Stimulated activated CD4-positive, alpha-beta T cell treated with anti-CD3 and anti-CD28 coated beads, TNF-alpha, amount 100 ng/mL, for 4 hours (primary cell): ENCODE measurements around the gene TMEM134.

Experiments
- DNase-seq, 3 experiments: peaks; one replicate each; pipeline ENCODE4 v3.0.0-alpha.2; 2020; ENCODE audit warnings: low read depth in 3 of 3

The TMEM134 gene

DNA sequence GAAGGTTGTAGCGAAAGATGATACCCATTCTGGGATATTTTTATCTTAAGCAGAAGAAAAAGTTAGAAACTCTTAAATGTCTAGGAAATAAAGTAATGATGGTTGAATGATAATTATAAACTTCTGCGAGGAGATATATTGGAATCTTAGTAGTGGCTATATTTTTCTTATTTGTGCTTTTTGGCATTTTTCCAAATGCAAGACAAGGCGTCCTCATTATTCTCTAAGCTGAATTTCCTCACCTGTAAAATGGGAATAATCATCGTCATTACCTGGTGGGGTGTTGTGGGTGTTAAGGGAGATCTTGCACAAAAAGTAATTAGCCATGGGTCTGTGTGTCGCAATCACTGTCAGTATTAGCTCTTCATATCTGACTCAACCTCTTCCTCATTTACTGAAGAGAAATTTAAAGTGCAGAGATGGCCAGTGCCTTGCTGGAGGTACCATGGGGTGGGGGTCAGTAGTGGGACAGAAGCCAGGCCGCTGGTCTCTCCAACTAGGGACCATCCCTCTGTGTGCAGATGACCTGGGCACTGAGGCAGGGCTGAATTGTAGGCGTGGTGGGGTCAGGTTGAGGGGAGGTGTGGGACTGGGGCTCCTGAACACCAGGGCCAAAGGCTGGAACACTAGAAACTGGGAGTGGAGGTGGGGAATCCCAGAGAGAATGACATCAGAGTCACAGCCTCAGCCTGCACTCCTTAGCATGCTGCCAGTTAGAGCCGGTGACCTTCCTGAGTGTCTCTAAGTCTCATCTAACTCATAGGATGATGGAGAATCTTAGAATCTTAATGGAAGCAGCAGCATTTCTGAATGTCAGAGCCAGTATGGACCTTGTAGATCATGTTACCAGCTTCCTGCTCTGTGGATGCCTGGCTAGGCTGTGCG is 32.0 kb upstream of the TMEM134 start:
- DNase-seq: no peak

DNA sequence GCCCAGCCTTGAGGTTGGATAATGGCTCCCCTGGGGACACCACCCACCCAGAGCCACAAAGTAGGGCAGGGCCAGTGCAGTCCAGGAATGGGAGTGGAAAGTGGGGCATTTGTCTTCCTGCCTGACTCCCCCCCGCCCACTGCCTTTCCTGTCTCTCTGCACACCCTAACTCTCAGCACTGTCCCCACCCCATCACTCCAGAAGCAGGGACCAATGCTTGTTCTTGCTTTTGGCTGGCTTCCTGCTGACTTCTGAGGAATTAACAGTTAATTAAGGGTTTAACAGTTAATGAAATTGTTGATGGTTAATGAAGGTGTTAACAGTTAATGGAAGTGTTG is 31.4 kb upstream of the TMEM134 start:
- DNase-seq: no peak

DNA sequence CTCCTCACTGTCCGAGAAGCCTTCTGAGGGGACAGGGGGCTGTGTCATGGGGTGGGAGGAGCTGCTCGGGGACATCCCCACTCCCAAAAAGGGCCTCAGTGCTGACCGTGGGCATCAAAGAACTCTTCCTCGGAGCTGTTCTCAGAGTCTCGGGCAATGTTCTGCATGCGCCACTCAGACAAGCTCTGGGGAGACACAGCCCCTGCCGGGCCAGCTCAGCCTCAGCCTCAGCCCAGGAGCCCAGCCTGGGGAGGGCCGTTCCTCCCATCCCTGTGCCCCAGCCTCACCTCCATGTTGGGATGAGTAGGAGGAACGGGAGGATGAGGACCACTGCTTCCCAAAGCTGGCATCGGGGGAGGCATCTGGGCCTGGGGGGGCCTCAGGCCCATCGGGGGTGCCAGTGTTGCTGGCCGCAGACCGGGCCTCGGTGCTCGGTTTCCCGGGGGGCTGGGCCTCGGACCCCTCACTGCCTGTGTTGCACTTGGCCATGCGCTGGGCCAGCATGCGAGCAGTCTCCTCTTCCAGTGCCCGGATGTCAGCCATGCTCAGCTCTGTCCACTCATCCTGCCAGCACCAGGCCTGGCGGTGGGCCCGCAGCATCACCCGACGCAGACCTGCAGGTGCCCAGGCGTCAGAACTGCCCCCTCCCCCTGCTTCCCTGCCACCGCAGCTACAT is 30.9 kb upstream of the TMEM134 start:
- DNase-seq: no peak

DNA sequence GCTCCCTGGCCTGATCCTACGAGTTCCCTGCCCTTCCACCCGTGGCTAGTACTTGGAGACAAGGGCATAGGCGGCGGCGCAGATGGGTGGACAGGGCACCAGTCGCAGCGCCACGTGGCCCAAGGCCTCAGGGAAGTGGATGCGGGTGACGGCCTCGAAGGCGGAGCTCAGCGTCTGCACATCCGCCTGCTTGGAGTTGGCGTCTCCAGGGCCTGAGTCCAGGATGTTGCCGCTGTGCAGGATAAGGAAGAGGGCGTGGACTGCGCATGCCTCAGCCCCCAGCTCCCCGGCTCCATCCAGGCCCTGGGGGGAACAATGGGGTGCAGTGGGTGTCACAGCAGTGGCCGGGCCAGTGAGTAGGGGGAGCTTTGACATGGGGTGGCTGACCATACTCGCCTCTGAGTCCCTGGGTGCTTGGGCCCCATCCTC is 29.5 kb upstream of the TMEM134 start:
- no peak for DNase-seq

GRCh38 chr11:67497656-67498291 is 28.7 kb upstream of the TMEM134 start:
- no peak for DNase-seq

DNA sequence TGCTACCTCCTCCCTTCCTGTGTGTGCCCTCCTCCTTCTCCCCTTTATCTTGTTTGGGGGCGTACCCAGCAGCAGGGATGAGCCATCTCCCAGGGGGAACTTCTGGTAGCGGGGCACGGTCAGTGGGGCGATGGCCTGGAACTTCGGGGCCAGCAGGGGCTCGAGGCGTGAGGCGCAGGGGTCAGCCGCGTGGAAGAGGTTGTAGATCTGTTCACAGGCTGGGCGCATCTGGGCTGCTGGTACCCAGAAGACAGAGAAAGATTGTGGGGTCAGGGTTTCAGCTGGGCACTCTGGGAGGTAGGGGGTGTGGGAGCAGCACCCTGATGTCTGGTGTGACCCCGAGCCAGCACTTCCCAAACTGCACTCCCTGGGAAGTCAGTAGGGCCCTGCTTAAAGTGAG is 27.1 kb upstream of the TMEM134 start:
- no peak for DNase-seq

GRCh38 chr11:67495234-67496005 is 26.4 kb upstream of the TMEM134 start:
- DNase-seq: no peak

DNA sequence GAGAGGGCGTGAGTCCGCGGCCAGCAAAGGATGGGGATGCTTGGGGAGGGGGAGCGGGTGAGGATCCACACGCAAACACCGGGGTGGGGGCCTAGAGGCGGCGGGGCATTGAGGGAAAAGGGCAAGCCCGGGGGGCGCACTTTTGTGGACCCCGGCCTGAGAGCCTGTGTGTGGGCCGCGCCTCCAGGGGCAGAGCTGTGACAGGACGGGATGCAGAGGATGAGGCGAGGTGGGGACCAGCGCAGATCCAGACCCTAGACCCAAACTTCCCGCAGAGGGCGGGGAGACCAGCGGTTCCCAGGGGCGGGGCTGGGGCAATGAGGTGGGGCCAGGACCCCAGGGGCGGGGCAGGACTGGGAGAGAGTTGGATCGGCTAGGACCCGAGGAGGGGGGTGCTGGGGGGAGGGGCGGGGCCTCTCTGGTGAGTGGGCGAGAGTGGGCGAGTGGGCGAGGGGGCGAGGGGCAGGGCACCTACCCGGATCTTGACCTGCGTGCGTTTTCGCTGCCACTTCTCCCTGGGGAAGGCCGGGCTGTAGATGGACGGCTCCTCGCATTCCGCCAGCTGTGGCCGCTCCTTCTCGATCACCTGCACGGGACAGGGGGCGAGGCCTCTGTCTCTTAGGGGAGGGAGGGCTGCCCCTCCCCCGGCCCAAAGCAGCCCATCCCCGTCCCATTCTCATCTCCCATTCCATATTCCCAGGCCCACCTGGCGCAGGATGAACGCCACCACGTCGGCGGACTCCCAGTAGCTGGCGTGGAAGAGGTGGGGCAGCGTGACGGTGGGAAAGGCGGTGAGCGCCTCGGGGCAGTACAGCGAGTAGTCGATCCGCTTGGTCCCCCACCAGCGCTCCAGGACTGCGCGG is 25.6 kb upstream of the TMEM134 start:
- no peak for DNase-seq

DNA sequence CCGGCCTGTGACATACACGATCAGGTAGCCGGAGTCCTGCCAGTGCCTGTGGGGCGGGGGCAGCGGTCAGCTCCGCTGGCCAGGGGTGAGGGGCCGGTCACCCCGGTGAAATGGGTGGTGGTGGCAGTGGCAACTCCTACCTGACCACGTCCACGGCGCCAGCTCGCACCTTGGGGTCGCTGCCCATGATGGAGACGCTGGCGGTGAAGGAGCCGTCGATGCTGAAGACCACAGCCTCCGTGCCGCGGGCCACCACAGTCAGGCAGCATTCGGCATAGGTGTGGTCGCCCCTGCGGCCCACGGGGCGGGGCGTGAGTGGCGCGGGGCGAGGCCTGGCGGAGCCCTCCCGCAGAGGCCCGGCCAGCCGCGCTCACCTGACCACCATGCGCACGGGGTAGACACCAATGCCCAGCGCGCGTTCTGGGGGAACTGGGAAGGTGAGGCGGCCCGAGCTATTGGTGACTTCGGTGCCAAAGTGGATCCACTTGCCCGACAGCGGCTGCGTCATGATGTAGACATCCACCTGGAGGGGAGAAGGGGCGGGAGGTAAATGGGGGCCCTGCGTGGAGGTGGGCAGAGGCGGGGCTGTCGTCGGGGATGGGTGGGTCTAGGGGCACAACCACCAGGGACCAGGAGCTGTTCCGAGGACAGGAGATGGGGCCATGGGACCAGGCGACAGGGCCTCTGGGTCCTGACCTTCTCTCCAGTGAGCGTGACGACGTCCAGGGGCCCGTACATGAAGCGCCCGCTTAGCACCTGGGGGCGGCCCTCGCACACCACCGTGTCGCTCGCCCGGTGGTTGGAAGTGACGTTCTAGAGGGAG is 24.7 kb upstream of the TMEM134 start:
- no peak for DNase-seq

DNA sequence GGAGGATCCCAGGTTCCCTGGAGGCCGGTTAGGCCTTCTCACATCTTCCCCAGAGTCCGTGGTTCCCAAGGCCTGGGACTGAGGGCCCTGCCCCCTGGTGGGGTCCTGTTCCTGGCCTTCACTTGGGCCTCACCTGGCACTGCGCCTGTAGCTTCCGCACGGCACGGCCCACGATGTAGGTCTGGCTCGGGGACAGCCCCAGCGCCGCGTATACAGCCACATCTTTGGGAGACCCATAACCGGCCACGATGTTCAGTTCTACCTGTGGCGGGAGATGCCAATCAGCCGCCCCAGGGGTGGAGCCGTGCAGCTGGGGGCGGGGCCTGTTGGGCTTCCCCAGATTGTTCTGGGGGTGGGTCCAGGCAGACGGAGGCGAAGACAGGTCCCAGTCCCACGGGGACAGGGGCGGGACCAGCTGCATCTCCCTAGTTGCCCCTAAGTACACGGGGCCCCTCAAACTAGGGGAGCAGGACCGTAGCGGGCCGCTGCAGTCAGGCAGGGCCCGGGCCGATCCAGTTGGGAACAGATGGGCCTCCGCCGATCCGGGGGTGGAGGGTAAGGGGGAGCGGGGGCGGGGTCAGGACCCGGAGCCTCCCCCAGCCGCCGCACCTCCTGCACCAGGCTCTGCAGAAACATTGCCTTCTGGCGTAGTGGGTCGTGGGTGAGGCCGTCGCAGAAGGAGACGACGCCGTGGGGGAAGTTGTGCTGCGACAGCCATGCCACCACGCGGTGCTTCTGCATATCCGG is 23.9 kb upstream of the TMEM134 start:
- no peak for DNase-seq

GRCh38 chr11:67492069-67492727 is 23.1 kb upstream of the TMEM134 start:
- DNase-seq: no peak

GRCh38 chr11:67491276-67492068 is 22.4 kb upstream of the TMEM134 start:
- no peak for DNase-seq

- DNase-seq: no peak
Observed at GRCh38 chr11:67490727-67491065, 21.6 kb upstream of the TMEM134 start.

GRCh38 chr11:67489885-67490726 is 21.1 kb upstream of the TMEM134 start:
- DNase-seq: no peak

GRCh38 chr11:67489203-67489884 is 20.3 kb upstream of the TMEM134 start:
- DNase-seq: no peak

DNA sequence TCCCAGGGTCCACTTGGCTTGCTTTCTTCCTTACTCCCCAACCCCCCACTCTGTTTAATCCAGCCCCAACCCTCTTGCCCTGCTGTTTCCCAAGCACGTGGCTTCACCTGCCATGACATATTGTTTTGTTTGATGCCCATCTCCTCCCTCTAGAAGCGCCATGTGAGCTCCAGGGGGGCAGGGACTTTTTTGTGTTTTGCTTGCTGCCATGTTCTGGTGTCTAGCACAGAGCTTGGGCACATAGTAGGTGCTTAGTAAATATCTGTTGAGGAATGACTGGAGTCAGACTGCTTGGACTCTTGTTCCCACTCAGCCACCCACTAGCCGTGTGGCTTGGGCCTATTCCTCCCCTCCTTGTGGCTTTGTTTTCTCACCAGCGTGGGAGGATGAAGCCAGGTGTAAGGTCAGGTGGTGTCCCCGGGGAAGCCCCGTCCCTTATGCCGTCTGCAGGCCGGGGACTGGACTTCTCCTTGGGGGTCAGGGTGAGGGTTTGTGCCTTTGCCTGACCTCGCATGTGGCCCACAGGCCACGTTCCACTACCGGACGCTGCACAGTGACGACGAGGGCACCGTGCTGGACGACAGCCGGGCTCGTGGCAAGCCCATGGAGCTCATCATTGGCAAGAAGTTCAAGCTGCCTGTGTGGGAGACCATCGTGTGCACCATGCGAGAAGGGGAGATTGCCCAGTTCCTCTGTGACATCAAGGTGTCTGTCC is 17.6 kb upstream of the TMEM134 start:
- no peak for DNase-seq
